GM21825 (cell line): ENCODE measurements around the gene ST7L.

Experiments
- ATAC-seq: cut with Tn5 transposase; IDR thresholded peaks from one replicate; pipeline ENCODE4 v1.9.1; 2021; ENCODE audit warnings: mild to moderate bottlenecking, moderate library complexity; ENCODE audit not compliant: unreplicated experiment

The ST7L gene

GRCh38 chr1:112548547-112548946 lies 70.4 kb downstream of the ST7L start:
- no peak for ATAC-seq

- no peak for ATAC-seq
Observed at GRCh38 chr1:112546076-112546475, 72.9 kb downstream of the ST7L start.

GRCh38 chr1:112544751-112545150 lies 74.2 kb downstream of the ST7L start:
- no peak for ATAC-seq

- ATAC-seq = no peak
Observed at GRCh38 chr1:112544011-112544688, 74.8 kb downstream of the ST7L start.

GRCh38 chr1:112542206-112542973 lies 76.6 kb downstream of the ST7L start:
- no peak for ATAC-seq

GRCh38 chr1:112541299-112541698 lies 77.6 kb downstream of the ST7L start:
- ATAC-seq = no peak

- no peak for ATAC-seq
Observed at GRCh38 chr1:112540226-112540794, 78.6 kb downstream of the ST7L start.

- ATAC-seq = no peak
Observed at GRCh38 chr1:112538883-112539282, 80.1 kb downstream of the ST7L start.

- no peak for ATAC-seq
Observed at GRCh38 chr1:112537456-112537855, 81.5 kb downstream of the ST7L start.

GRCh38 chr1:112536561-112536960 lies 82.4 kb downstream of the ST7L start:
- ATAC-seq = no peak

GRCh38 chr1:112533029-112533428 lies 85.9 kb downstream of the ST7L start:
- no peak for ATAC-seq

GRCh38 chr1:112532064-112532463 lies 86.9 kb downstream of the ST7L start:
- no peak for ATAC-seq

GRCh38 chr1:112530832-112531231 lies 88.1 kb downstream of the ST7L start:
- ATAC-seq = no peak

- ATAC-seq = no peak
Observed at GRCh38 chr1:112529301-112529700, 89.6 kb downstream of the ST7L start.

GRCh38 chr1:112528076-112528475 lies 90.9 kb downstream of the ST7L start:
- ATAC-seq = no peak

GRCh38 chr1:112527266-112528010 lies 91.5 kb downstream of the ST7L start:
- no peak for ATAC-seq

- no peak for ATAC-seq
Observed at GRCh38 chr1:112524986-112525385, 94.0 kb downstream of the ST7L start.

GRCh38 chr1:112524251-112524650 lies 94.7 kb downstream of the ST7L start:
- no peak for ATAC-seq

GRCh38 chr1:112522621-112523020 lies 96.3 kb downstream of the ST7L start:
- ATAC-seq = no peak

- no peak for ATAC-seq
Observed at GRCh38 chr1:112520166-112520565, 98.8 kb downstream of the ST7L start.

- ATAC-seq = no peak
Observed at GRCh38 chr1:112518186-112518585, 100.8 kb downstream of the ST7L start.
